ENCODE data around the gene PTPN14.
A peak's percentile ranks its signal among the peaks of the same experiment; 100 is the strongest.
"Not testable (repeated sequence)": the region's sequence is repeated elsewhere in the genome, so short reads cannot be mapped to it uniquely, and the experiment has no call there.

The PTPN14 gene

DNA sequence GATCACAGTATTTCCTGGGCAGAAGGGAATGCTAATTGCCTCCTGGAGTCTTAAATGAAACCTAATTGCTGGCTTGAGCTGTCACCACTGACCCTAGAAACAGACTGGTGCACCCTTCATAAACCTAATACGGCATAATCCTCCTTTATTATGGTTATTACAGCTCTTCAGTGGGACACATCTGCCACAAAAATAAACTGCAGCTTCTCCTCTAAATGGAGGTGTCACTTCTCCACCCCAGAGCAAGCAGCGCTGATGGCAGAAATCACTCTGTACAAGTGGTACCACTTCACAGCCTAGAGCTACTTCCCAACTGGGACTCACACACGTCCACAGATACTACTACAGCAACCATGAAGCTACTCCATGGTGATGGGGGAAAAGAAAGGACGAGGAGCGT, 11.1 kb downstream of the PTPN14 start:
- no peak for DNase-seq

DNA sequence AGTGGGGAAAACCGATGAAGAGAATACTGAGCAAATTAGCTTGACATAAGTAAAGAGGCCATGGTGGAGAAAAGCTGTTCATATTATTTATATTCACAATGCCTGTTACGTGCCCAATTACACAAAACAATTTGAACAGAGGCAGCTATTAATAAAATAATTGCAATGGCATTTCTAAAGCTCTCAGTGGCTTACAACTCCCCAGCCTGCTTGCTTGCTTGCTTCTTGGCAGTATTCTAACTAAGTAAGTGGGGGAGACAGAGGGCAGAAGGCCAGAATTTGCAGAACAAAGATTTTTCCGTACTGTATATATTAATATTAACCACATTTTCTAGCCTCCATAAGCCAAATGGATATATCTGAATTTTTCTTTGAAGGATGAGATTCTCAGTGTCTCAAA, 12.9 kb downstream of the PTPN14 start:
- DNase-seq: no peak

DNA sequence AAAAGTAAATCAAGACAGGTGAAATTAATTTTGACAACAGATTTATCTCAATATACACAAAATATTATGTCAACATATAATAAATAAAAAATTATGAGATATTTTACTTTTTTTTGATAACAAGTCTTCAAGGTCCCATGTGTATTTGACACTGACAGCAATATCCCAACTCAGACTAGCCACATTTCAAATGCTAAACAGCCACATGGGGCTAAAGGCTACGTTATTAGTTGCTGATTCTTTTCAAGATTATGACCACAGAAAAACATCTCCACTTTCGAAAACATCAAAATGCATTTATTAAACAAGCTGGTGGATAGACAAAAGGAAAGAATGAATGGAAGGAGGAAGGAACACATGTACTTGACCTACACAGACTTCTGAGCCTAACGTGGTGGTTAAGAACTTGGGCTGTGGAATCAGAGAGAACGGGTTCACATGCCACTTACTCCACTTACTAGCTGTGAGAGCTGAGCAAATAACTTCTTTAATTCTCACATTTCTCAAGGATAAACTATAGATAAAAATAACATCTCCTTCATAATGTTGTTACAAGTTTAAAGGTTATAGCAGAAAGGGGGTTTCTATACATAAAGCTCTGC, 13.4 kb downstream of the PTPN14 start:
- DNase-seq: no peak

DNA sequence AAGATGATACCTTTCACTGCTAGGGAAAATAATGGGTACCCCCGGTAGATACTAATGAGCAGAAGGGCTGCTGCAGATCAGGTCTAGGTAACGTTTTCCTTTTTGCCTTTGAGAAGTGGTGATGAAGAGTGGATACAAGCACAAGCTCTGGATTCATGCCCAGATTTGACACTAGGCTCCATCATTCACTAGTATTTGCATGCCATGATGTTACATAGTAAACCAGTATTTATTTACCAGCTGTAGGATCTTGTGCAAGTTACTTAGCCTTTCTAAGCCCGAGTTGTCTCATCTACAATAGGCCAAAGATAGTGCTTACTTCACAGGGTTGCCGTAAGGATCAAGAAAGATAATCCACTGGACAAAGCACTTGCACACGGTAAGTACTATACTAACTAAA, 14.2 kb downstream of the PTPN14 start:
- peak; percentile 36 for DNase-seq

DNA sequence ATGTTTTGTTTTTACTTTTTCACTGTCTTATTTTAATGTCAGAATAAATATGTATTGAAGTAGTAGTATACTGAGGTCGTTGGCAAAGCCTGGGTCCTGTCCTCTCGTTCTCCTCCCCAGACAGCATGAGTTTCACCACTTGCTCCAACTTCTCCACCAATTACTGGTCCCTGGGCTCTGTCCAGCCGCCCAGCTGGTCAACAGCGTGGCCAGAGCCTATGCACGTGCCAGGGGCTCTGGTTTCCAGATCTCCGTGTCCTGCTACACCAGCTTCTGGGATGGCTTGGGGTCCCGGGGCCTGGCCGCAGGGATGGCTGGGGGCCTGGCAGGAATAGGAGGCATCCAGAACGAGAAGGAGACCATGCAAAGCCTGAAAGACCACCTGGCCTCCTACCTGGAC, 19.3 kb downstream of the PTPN14 start:
- DNase-seq: no peak

DNA sequence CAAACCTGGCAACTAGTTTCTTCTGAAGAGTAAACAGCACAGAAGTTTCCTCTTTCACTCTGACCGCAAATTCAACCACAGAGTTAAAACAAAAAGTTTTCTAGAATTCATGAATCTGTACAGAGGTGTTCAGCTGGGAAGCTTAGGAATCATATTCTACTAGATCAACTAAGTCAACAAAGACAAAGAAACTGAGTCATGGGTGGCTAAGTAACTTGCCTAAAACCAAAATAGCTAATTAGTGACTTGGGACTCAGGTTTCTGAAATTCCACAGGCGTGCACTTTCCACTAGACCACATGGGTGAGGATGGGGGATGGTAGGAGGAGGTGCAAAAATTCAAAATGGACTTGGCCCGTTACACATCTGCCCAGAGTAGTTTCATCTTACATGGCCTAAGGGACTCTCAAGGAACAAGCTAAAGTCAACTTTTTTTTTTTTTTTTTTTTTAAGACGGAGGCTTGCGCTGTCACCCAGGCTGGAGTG, 25.8 kb downstream of the PTPN14 start:
- peak; percentile 59 for DNase-seq

DNA sequence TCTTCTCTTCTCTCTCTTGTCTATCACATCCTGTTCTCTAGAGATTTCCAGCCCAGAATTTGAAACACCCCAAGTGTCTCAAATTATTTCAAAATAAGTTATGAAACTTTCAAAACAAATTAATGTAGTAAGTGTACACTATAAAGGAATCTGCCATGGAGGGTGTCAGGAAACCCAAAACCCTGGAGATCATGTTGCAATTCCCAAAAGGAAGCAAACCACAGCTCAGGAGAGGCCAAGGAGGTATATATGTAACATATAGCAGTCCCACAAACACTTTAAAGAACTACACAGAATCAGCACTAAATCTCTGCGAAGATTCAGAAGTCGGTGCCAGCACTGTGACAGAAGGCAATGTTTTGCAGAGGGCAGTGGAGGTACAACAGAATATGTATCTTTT, 26.6 kb downstream of the PTPN14 start:
- DNase-seq: no peak

DNA sequence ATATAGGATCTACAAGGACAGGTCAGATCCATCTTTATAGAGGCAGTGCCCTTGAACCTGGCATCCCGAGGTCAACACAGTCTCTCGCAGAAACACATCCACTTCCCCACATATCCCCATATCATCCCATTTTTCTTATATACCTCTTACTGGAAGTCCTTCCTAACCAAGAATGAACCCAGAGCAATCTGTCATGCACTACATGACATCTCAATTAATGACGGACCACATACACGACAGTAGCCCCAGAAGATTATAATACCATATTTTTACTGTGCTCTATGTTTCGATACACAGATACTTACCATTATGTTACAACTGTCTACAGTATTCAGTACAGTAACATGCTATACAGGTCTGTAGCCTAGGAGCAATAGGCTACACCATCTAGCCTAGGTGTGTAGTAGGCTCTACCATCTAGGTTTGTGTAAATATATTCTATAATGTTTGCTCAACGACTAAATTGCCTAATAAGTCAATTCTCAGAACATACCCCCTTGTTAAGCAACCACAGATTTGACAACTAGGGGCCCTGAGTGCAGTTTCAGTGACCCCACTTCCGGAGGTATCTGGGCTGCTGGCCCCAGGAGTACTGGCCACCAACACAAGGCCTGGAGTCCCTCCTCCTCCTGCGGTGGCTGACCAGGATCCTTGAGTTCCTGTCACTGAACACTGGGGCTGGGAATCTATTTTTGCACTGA, 28.1 kb downstream of the PTPN14 start:
- no peak for DNase-seq

DNA sequence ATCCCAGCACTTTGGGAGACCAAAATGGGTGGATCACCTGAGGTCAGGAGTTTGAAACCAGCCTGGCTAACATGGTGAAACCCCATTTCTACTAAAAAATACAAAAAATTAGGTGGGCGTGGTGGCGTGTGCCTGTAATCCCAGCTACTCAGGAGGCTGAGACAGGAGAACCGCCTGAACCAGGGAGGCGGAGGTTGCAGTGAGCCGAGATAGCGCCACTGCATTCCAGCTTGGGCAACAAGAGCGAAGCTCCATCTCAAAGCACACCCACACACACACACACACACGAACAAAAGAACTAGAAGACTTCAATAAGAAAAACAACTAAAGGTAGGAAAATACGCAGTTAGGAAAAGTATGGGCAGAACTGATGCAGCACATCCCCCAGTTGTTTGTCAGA, 29.9 kb downstream of the PTPN14 start:
- DNase-seq: not testable (repeated sequence)

DNA sequence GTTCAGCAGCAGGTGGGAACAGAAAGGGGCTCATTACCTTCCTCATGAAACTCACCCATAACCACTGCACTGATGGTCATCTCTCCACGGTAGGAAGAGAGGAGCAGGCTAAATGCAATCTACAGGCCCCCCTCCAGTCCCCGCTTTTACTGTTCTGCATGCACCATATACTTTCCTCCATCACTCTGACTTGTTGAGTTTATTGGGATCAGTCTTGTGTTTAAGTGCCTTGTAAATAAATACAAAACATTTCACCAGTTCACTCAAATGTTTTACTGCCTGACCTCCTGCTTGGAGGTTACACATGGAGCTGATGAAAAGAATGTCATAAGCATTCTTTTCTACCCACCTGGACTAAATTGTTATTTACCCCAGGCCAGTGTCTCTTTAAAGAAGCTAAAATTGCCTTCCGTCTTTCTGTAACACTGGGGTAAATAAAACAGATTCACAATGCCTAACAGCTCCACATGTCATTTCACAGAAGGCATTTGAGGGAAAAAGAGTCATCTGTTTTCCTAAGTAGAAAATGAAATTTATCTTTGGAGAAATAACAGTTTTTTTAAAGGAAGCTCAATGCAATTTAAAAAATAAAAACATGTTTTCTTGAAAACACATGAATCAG, 30.7 kb downstream of the PTPN14 start:
- DNase-seq: no peak

DNA sequence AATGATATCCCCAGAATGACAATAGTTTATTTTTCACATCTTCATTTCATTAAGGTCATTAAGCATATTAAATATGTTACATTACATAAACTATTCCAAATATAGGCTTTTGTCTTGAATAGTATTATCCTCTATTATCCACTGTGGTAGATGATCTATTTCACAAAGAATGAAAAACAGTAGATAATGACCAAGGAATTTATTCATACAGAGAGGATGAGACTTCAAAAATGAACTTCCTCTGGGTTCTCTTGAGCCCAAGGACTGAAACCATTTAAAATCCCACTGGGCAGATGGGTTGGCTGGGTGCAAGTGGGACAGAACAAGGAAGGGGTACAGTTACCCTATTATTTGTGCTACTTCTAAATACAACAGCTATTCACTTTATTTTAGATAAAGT, 33.0 kb downstream of the PTPN14 start:
- DNase-seq: peak; percentile 69

DNA sequence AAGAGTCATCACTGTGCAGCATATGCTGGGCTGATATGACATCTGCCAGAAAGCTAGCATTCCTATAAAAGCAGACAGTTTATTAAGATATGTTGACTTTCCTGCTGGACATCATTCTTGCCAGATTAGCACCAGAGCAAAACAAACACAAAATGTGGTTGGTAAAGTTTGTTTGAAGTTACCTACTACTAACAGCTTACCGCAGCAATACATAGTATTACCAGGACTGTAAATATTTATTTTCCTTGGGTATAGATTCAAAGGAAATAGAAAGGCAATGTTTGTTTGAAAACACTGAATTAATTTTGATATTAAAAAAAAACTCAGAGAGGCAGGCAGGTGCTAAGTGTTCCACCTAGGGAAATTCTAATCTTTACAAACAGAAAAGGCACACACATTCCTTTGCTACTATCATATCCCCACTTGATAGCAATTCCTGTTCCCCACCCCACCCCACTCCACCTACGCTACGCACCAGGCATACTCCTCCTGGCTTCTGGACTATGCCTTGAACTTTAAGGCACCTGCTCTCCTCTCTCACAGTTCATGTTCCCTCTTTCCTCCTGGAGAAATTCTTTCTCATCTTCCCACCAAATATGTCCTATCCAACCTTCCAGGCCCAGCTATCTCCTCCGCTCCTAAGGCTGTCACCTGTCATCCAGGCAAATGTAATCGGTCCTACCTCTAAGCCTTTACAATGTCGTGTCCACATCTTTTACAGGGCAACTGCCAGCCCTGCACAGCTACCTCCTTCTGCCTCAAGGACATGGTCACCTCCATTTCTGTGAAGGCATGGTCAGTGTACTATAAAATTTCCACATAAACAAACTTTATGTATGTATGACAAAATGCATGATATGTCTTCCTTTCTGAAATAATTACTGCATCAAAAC, 34.7 kb downstream of the PTPN14 start:
- DNase-seq: no peak

DNA sequence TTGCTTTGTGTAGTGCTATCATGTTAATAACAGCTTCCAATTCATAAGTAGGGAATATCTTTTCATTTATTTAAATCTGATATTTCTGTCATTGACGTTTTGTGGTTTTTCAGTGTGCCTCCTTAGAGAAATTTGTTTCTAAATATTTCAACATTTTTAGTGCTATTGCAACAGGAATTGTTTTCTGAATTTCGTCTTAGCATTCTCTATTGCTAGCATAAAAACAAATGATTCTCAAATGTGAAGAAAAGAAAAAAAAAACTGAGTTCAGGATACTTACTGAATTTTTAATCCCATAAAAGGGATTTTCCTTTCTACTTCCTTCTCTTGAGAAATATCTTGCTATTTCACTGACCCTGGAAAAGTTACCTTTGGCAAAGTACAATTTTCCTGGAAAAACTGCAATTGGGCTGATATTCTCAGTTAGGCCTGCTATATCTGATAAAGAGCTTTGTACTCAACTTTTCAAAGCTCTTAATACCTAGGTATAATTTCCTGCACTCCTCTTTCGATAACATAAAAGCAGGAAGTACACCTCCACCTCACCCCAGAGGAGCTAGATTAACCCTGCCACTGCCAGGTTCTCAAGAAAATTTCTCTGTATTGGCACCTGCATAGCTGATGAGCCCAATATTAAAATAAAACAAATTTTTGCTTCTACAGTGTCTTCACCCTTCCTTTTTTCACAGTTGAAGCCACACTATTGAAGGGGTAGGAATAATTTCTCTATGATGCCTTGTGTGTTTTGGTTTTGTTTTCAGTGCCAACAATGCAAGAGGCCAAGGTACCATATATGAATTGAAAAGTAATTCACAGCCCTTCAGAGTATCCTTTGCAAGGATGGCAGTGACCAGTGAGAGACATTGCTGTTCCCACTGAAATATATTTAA, 35.6 kb downstream of the PTPN14 start:
- DNase-seq: no peak

DNA sequence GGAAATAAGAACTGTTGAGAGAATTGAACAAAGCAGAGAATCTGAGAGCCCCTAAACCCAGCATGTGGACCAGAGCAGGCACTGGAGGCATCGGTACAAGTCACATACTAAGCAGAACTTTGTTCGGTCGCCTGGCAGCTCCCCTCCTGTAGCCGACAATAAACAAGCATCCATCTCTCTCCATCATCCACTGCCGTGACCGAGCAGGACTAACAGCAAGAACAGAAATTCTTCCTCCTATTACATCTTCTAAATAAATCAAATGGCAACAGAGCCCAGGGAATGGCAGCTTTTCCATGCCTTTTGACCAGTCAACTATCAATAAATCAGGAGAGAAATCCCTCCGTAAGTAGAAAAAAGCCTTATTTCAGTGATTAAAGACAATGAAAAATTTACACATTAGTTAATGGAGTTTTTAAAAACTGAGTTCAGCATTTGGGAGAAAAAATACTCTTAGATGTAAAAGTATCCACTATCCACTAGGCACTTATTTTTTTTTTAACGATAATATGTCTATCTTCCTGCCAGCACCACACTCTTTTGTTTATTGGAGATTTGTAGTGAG, 36.5 kb downstream of the PTPN14 start:
- no peak for DNase-seq

DNA sequence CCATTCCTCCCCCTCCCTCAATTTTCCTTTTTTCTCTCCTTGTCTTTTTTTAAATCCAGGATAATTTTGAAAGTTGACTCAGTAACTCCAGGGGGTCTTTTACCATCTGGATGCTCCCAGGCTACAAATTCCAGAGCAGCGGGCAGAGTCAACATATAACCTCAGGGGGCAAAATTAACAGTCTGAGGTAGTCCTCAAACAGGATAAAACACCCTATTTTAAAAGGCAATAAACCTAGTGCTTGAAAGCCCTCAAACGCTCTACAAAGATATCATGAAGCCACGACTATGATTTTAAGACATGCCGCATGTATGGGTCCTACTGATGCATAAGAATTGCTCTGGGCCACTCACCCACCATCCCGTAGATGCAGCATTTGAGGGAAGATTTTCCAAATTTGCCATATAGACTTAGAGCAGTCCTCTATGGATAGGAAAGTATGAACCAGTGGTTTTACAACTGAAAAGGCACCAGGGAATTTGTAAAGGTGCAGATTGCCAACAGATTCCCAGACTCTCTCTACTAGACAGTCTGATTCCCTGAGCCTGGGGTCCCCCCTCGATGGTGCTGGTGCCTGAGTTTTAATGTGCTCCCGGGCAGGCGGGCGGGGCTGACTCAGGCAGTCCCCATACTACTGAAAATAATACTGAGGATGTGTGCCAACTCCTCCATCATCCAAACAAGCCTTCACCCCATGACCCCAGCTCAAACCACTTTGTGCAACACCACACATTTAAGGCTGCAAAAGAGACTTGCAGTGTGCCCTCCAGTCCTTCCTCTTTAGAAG, 37.2 kb downstream of the PTPN14 start:
- peak; percentile 76 for DNase-seq

DNA sequence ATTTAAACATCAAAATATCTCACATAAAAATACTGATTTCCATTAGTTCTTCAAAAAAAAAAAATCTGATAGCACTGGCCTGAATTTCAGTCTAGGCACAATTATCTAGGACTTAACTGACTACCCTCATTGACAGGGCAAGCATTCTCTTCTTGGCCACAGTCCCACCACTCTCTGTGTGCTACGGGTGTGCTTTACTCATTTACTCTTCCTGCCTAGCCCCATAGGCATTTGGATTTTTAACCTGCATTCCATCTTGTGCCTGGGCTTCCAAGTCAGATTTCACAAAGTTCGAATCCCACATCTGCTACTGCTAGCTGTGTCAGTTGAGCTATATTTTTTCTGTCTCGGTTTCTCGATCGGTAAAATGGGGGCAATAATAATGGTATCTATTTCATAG, 38.0 kb downstream of the PTPN14 start:
- peak; percentile 37 for DNase-seq

DNA sequence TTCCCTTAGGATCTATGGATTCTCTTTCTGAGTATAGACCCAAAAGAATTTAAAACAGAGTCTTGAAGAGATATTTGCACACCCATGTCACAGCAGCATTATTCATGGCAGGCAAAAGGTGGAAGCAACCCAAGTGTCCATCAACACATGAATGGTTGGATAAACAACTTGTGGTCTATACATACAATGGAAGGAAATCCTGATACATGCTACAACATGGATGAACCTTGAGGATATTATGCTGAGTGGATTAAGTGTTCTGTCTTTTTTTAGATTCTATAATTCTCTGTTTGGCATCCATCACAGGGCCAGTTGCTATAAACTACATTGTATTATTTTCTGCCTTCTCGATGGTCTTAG, 39.8 kb downstream of the PTPN14 start:
- no peak for DNase-seq

DNA sequence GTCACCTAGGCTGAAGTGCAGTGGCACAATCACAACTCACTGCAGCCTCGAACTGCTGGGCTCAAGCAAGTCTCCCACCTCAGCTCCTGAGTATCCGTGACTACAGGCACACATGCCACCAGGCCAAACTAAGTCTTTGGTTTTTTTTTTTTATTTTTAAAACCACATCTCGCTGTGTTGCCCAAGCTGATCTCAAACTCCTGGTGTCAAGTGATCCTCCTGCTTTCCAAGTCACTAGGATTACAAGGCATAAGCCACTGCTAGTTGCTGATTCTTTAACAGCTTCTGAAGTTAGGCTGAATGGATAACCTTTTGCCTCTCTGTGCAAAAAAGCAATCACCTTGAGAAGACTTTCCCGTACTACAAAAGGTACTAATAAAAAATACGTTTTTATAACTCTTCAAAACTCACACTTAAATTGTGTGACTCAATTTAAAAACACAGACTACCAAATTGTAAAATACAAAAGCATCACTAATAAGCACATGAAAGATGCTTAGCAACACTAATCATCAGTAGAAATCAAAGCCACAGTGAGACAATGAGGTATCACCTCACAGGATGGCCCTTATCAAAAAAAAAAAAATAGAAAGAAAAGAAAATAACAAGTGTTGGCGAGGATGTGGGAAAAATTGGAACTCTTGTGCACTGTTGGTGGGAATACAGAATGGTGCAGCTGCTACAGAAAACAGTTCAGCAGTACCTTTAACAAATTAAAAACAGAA, 40.3 kb downstream of the PTPN14 start:
- DNase-seq: no peak

DNA sequence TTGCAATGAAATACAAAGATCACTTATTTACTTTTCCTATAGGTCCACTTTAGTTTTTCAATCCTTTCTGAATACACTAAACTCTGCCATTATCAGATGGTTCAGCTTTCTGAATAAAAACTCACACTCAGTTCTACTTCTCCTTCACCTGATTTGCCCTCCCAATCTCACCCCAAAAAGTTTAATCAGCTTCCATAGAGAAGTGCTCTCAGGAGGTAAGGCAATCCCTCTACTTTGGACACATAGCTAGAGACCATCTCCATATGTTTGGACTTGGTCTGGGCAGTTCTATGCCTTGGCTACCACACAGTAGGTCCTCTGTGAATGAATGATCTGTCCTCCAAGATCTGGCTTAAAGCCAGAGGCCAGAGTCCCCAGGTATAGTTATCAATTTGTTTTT, 40.9 kb downstream of the PTPN14 start:
- no peak for DNase-seq

DNA sequence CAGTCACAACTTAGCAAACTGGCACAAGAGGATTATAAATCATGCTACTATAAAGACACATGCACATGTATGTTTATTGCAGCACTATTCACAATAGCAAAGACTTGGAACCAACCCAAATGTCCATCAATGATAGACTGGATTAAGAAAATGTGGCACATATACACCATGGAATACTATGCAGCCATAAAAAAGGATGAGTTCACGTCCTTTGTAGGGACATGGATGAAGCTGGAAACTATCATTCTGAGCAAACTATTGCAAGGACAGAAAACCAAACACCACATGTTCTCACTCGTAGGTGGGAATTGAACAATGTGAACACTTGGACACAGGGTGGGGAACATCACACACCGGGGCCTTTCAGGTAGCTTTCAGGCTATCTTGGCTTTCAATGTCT, 41.8 kb downstream of the PTPN14 start:
- DNase-seq: not testable (repeated sequence)
